Superior temporal gyrus (tissue), 1 donor: ENCODE measurements around the gene G0S2.
"Not testable (repeated sequence)": the region's sequence is repeated elsewhere in the genome, so short reads cannot be mapped to it uniquely, and the experiment has no call there.

Source experiments
- DNase-seq: peaks from one replicate; pipeline ENCODE4 v3.0.0-alpha.2; 2016; ENCODE audit errors: extremely low spot score

Gene G0S2

DNA sequence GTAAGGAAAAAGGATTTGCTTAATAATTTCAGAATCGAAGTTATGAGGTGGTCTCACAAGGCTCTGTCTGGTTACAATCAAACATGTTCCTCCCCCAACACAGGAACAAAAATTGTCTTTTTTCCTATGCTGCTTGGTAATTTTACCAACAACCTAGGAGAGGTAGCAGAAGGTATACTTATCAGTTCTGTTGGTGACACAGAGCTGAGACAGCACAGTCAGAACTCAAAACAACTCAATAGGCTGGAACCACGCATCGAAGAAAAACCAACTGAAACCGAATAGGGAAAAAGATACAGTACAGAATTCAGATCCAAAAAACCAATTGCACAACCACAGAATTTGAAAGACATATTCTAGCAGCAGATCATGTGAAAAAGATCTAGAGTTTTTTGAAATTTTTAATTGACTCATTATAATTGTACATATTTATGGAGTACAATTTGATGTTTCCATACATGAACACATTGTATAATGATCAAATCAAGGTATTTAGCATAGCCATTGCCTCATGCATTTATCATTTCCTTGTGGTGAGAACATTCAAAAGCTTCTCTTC lies 3.8 kb downstream of the G0S2 start:
- DNase-seq, result no peak

DNA sequence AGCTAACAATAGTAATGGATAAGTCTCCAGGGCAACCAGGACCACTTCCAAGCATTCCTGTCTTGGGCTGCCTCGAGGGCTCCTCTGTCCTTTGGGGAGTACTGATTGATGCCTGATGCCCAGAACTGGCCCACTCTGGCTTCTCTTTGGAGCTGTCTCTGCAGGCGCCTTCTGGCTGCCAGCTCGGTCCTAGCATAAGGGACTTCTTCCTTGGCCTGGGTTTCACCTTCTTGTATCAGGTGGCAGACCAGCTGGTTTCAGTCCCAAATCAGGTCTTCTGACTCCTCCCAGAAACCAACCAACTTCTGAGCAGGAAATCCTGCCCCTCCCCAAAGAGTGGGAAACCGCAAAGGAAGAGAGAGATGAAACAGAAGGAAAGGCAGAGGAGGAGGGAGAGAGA lies 10.6 kb downstream of the G0S2 start:
- no peak for DNase-seq

DNA sequence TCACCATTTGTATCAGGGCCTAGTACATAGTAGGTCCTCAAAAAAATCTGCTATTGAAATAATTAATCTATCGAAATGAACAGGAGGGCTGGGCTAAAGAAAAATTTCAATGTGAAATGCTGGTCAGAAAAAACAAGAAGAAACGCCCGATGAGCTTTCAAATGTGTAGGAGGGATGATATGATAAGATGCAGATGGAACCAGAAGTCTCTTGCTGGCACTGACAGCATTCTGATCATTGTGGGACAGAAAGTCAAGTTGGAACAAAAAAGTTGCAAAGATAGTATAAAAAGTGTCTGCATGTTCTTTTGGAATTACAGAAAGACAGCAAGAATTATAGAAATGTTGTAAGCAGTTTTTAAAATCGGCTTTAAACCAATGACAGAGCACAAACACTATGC lies 11.1 kb downstream of the G0S2 start:
- DNase-seq, result no peak

DNA sequence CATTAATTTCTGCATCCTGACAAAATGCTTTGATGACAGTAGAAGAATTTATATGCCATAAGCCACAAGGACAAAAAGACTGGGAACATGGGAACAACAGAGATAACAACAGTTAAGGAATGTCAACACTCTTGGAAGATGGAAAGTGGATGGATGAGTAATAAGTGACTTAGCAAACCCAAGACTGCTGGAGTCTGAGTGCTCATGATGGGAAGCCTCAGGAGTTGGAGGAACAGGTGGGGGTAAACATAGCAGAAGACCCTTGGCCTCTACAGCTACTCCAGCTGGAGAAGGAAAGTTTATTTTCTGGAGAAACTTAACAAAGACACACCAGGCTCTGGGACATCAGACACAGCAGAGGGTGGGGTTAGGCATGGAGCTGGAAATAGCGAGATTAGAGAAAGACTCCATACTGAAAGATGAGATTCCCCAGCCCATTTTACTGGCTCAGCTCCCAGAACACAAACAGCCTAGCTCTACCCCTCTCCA lies 13.6 kb downstream of the G0S2 start:
- DNase-seq, result no peak

GRCh38 chr1:209689477-209689876 lies 14.3 kb downstream of the G0S2 start:
- no peak for DNase-seq

GRCh38 chr1:209691237-209691636 lies 16.0 kb downstream of the G0S2 start:
- DNase-seq, result no peak

GRCh38 chr1:209692296-209692695 lies 17.1 kb downstream of the G0S2 start:
- no peak for DNase-seq

DNA sequence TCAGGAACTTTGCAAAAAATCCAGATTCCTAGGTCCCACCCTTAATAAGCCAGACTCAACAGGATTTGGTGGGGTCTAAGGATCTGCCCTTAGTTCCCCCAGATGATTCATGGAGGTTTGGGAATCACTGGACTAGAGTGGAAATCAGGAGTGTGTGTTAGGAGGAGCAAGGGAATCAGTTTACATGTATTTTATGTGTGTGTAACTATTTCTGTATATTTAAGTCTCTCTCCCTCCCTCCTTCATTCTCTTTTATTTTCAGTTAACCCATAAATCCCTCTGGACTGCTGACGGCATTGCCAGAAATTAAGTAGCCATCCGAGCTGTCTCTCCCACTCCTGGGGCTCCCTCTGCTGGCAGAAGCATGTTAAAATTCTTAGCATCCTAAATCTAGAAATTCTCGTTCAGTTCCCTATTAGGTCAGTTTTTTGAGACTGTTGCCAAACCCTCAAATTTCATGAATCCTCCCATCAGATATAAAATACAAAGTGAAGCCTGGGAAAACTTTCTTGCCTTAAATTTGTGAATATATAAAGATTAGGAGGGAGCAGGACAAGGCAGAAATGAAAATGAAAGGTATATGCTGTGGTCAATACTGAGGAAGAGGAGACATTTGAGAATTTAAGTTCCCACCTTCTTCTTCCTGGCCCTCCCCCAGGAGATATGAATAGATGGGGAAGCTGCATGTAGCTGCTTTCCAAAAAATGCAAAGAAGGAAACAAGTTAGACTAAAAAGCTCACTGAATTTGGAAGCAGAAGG lies 17.7 kb downstream of the G0S2 start:
- peak; percentile 96 for DNase-seq

DNA sequence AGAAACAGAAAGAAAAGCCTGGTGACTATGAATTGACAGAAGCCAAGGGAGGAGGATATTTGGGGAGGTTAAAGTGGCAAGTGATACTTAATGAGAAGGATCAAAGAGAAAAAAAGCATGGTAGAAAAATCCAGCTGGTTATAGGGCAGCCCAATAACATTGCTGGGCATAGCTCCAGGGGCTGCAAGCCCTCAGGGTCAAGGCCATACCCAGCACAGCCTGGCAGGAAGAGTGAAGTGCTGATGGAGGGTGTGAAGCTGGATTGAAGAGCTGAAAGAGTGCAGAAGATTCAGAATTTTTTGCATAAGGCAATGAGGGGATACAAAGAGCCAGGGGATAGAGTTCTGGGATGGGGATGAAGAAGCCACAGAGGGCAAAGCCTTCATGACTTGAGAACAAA lies 21.5 kb downstream of the G0S2 start:
- DNase-seq, result no peak

GRCh38 chr1:209697126-209697525 lies 21.9 kb downstream of the G0S2 start:
- no peak for DNase-seq

GRCh38 chr1:209700686-209701085 lies 25.5 kb downstream of the G0S2 start:
- not testable (repeated sequence) for DNase-seq

- DNase-seq, result peak; percentile 74
Measured at GRCh38 chr1:209702832-209703231, 27.6 kb downstream of the G0S2 start.

DNA sequence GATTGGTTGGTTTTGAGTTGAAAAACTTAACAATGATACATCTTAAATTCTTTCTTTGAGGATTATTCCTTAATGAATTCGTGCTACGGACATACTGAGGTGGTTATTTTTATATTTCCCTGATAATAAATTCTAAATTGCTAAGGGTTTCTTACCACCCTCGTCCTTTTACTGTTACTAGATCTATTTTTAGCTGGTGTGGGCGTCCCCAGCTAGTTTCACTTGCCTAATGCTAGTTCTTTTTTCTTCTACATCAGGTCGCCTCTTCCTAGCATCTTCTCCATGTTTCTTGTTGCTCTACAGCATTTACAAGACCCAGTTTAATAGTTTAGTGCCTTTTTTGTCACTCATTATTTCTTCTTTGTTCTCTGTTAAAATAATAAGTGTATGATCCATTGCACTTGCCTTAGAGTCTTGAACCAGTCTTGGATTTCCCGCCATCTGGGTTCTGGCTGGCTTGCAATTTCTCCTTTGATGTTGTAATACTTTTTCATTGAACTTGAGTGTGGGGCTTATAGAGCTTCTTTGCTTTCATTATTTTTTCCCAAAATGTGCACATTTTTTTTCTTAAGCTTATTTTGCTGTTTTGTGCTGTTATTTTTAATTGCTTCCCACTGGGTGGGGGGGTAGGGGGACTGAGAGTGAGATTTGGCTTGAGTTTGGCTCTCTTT lies 28.8 kb downstream of the G0S2 start:
- no peak for DNase-seq

GRCh38 chr1:209704584-209704983 lies 29.4 kb downstream of the G0S2 start, which contains the start of gene HSD11B1:
TSS of gene HSD11B1 (plus strand) at chr1:209704846. CDS start at chr1:209704943, 97 bp downstream.
- peak; percentile 83 for DNase-seq

DNA sequence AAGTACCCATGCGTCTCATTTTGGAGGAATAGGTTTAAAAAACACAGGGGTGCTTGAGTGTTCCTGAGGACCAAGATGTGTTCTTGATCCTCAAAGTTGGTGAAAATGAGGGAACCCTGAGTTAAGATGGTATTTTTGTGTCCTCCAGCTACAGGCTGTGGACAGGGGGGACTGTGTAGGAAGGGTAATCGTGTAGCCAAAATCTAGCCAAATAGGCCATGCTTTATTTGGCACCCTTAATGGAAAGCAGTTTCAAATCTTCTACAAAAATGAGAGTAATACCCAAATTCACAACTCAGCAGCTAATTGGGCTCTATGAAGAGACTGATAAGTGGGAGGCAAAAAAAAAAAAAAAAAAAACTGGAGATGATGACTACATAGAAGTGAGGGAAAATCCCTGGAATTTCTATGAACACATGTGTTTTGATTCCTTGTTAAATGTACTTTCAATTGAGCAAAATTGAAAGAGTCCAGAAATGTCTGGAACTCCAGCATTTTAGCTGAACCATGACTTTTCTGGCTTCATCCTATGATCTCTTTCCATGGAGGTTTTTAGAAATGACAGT lies 29.9 kb downstream of the G0S2 start:
- no peak for DNase-seq

GRCh38 chr1:209706622-209707021 lies 31.4 kb downstream of the G0S2 start:
- no peak for DNase-seq

DNA sequence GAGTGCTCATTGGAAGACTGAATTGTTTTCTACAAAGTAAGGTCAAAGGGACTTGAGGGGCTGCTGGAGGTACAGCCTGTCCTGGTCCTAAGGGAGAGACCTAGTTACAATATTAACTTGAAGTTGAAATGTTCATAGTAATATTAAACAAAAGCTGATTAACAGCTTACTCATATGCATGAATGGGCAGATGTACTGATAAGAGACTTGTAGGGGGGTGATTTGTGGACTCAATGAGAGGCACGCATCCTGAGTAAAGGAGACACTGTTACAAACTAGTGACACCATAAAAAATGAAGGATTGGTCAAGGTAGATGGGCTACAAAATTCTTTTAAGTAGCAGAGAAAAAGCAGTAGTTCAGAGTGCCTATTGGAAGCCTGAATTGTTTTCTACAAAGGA lies 32.1 kb downstream of the G0S2 start:
- DNase-seq, result no peak

DNA sequence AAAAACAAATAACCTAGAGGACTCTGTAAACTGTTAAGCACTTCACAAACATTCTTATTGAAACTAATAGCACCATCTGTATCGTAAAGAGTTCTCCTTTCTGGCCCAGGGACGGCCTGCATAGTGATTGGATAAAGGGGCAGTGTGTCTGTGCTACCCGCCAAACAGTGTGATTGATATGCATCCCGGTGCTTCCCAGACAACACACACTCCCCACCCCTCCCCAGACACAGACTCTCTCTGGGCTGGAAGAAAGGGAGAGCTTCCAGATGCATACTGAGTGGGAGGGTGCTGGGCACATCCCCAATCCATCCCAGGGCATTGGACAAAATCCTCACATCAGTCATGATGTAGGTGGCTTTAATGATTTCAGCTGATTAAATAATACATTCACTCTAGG lies 33.1 kb downstream of the G0S2 start:
- no peak for DNase-seq

- DNase-seq, result no peak
Measured at GRCh38 chr1:209710093-209710492, 34.9 kb downstream of the G0S2 start.

DNA sequence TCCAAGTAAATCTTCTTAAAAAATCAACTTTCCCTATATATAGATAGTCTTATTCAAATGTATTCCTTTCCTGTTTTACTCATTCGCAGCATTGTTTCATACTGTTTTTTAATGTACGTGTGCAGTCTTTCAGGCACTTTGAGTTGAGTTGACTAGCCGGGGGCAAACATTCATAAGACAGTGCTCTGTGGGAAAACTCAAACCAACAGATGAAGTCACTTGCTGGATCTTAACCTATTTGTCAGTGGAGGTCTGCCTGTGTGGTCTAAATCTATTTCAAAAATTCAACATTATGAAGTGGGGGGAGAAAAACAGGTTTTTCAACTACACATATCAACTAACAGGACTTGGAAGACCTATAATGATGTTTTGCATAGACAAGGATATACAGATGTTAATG lies 35.6 kb downstream of the G0S2 start:
- no peak for DNase-seq

- DNase-seq, result peak; percentile 80
Measured at GRCh38 chr1:209714338-209714737, 39.1 kb downstream of the G0S2 start.

- DNase-seq, result no peak
Measured at GRCh38 chr1:209715314-209715713, 40.1 kb downstream of the G0S2 start.

GRCh38 chr1:209717818-209718217 lies 42.6 kb downstream of the G0S2 start:
- no peak for DNase-seq
